HEK293T (cell line): ENCODE measurements around the gene ENO2.

Source experiments
- ARNT ChIP-seq: fragments of 450-650 bp; IDR thresholded peaks from 2 replicates; pipeline ENCODE4 v1.6.1; 2017; ENCODE audit warnings: mild to moderate bottlenecking
- BHLHE40 ChIP-seq: fragments of 450-650 bp; IDR thresholded peaks from 2 replicates; pipeline ENCODE4 v1.6.1; 2016; ENCODE audit warnings: mild to moderate bottlenecking, moderate library complexity, borderline replicate concordance
- ELF4 ChIP-seq: fragments of 450-650 bp; IDR thresholded peaks from 2 replicates; pipeline ENCODE4 v1.6.1; 2017; ENCODE audit warnings: antibody characterized with exemption
- FOXM1 ChIP-seq: fragments of 450-650 bp; IDR thresholded peaks from 2 replicates; pipeline ENCODE4 v1.6.1; 2017; ENCODE audit warnings: mild to moderate bottlenecking, borderline replicate concordance
- TF ChIP-seq, protein P1 (sequence below): fragments of 450-650 bp; IDR thresholded peaks from 2 replicates; pipeline ENCODE4 v1.6.1; 2016

DNA sequence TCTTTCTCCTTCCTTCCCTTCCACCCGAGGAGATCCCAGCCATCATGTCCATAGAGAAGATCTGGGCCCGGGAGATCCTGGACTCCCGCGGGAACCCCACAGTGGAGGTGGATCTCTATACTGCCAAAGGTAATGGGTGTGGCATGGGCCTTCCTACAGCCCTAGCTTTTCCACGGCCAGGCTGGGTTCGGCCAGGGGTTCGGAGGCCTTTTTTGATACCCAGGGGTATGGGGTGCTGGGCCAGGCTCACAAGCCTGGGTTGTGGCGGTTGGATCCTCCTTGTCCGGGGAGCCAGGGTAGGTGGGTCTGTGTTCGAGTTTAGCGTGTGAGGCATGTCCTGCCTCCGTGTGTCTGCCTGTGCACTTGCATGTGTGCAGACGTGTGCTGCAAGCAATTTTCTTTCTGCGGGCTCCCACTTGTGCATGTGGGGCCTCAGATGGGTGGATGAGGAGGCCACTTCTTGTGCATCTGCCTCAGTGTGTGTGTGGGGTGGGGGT lies 1.5 kb downstream of the ENO2 start:
- TF ChIP-seq BHLHE40 (no peak), ARNT (no peak), ELF4 (no peak), FOXM1 (no peak)
- TF ChIP-seq, protein P1, sequence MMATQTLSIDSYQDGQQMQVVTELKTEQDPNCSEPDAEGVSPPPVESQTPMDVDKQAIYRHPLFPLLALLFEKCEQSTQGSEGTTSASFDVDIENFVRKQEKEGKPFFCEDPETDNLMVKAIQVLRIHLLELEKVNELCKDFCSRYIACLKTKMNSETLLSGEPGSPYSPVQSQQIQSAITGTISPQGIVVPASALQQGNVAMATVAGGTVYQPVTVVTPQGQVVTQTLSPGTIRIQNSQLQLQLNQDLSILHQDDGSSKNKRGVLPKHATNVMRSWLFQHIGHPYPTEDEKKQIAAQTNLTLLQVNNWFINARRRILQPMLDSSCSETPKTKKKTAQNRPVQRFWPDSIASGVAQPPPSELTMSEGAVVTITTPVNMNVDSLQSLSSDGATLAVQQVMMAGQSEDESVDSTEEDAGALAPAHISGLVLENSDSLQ, result no peak
